IPS-20b (cell line): ENCODE results near the gene TRIM41.
"Not testable (repeated sequence)": the region's sequence is repeated elsewhere in the genome, so short reads cannot be mapped to it uniquely, and the experiment has no call there.

Experiments
- H3K27ac ChIP-seq: one replicate; pipeline ENCODE4 v1.5.1; 2013; ENCODE audit warnings: low read length
- H3K27me3 ChIP-seq: 2 replicates; pipeline ENCODE4 v1.6.1; 2013; ENCODE audit warnings: mild to moderate bottlenecking, low read length, inconsistent platforms; ENCODE audit not compliant: insufficient read depth
- H3K36me3 ChIP-seq: 2 replicates; pipeline ENCODE4 v1.6.1; 2013; ENCODE audit warnings: low read depth, mild to moderate bottlenecking, inconsistent platforms, low read length, moderate library complexity; ENCODE audit not compliant: insufficient read depth
- H3K4me1 ChIP-seq: 2 replicates; pipeline ENCODE4 v1.6.1; 2013; ENCODE audit warnings: mild to moderate bottlenecking, control low read depth, inconsistent platforms, low read length, moderate library complexity; ENCODE audit not compliant: insufficient read depth
- H3K4me3 ChIP-seq: 2 replicates; pipeline ENCODE4 v1.5.1; 2013; ENCODE audit warnings: mild to moderate bottlenecking, low read length, inconsistent platforms
- H3K9ac ChIP-seq: 2 replicates; pipeline ENCODE4 v1.6.1; 2013; ENCODE audit warnings: low read depth, mild to moderate bottlenecking, inconsistent platforms, low read length, moderate library complexity
- H3K9me3 ChIP-seq: 2 replicates; pipeline ENCODE4 v1.6.1; 2013; ENCODE audit warnings: mild to moderate bottlenecking, low read depth, low read length, inconsistent platforms; ENCODE audit not compliant: insufficient read depth

TRIM41 gene

GRCh38 chr5:181255836-181256578 lies 32.9 kb downstream of the TRIM41 start:
- peaks cover 9% of the 10 kb centered on the region for H3K4me1 ChIP-seq
- H3K36me3 ChIP-seq = peaks cover 54% of the 10 kb centered on the region
- H3K4me3 ChIP-seq = no peak overlapping the region
- no peak overlapping the region for H3K9ac ChIP-seq
- no peaks in the 10 kb centered on the region for H3K27me3 ChIP-seq
- H3K9me3 ChIP-seq = no peaks in the 10 kb centered on the region
- H3K27ac ChIP-seq = no peak overlapping the region

- peaks cover 9% of the 10 kb centered on the region for H3K4me1 ChIP-seq
- no peak overlapping the region for H3K9ac ChIP-seq
Measured at GRCh38 chr5:181258576-181258975, 35.5 kb downstream of the TRIM41 start.

GRCh38 chr5:181259283-181259682 lies 36.2 kb downstream of the TRIM41 start:
- peaks cover 9% of the 10 kb centered on the region for H3K4me1 ChIP-seq
- peaks cover 36% of the 10 kb centered on the region for H3K36me3 ChIP-seq
- peak overlapping the region; percentile 96; the same call in 1 of the 2 replicates for H3K9ac ChIP-seq
- peak overlapping the region; percentile 91 for H3K4me3 ChIP-seq
- no peaks in the 10 kb centered on the region for H3K27me3 ChIP-seq
- H3K9me3 ChIP-seq = no peaks in the 10 kb centered on the region
- H3K27ac ChIP-seq = no peak overlapping the region

More at GRCh38 chr5:181258576-181258975, 35.5 kb downstream of the TRIM41 start:
- Histone ChIP-seq H3K27me3 (no peaks in the 10 kb centered on the region), H3K4me3 (peak overlapping the region; percentile 91; the same call in 1 of the 2 replicates), H3K36me3 (peaks cover 34% of the 10 kb centered on the region), H3K9me3 (no peaks in the 10 kb centered on the region), H3K27ac (no peak overlapping the region)

- Histone ChIP-seq H3K27me3 (no peaks in the 10 kb centered on the region), H3K27ac (peak overlapping the region; percentile 7), H3K36me3 (peaks cover 28% of the 10 kb centered on the region), H3K9ac (peak overlapping the region; percentile 96), H3K9me3 (no peaks in the 10 kb centered on the region), H3K4me3 (peak overlapping the region; percentile 91), H3K4me1 (peaks cover 9% of the 10 kb centered on the region)
Measured at GRCh38 chr5:181259974-181260719, 37.1 kb downstream of the TRIM41 start.

GRCh38 chr5:181260720-181261319 lies 37.7 kb downstream of the TRIM41 start, which contains the start of gene TRIM52:
Gene TRIM52 (minus strand): TSS chr5:181261143. CDS start chr5:181260813, 330 bp downstream.
- Histone ChIP-seq H3K27ac (peak within 1 kb of the TSS; percentile 94), H3K9ac (peak within 1 kb of the TSS; percentile 96), H3K36me3 (peaks cover 21% of the 10 kb centered on the region), H3K27me3 (no peaks in the 10 kb centered on the region), H3K4me1 (peaks cover 9% of the 10 kb centered on the region), H3K4me3 (peak within 1 kb of the TSS; percentile 91), H3K9me3 (no peaks in the 10 kb centered on the region)

GRCh38 chr5:181261320-181262049 lies 38.4 kb downstream of the TRIM41 start:
- Histone ChIP-seq H3K9me3 (no peaks in the 10 kb centered on the region), H3K36me3 (peaks cover 17% of the 10 kb centered on the region; the same call in 1 of the 2 replicates), H3K27ac (peak overlapping the region; percentile 94), H3K4me1 (peaks cover 9% of the 10 kb centered on the region), H3K9ac (peak overlapping the region; percentile 96), H3K4me3 (peak overlapping the region; percentile 91), H3K27me3 (no peaks in the 10 kb centered on the region)

GRCh38 chr5:181263633-181264032 lies 40.6 kb downstream of the TRIM41 start:
- Histone ChIP-seq H3K9ac (no peak overlapping the region), H3K4me1 (peaks cover 9% of the 10 kb centered on the region), H3K27me3 (no peaks in the 10 kb centered on the region), H3K9me3 (no peaks in the 10 kb centered on the region), H3K36me3 (peaks cover 8% of the 10 kb centered on the region; the same call in 1 of the 2 replicates), H3K4me3 (no peak overlapping the region), H3K27ac (no peak overlapping the region)

- H3K4me3 ChIP-seq = no peak overlapping the region
- H3K9ac ChIP-seq = no peak overlapping the region; the same call in 1 of the 2 replicates
- no peaks in the 10 kb centered on the region for H3K9me3 ChIP-seq
- peaks cover 8% of the 10 kb centered on the region; the same call in 1 of the 2 replicates for H3K36me3 ChIP-seq
- H3K4me1 ChIP-seq = no peaks in the 10 kb centered on the region
- no peaks in the 10 kb centered on the region for H3K27me3 ChIP-seq
- no peak overlapping the region for H3K27ac ChIP-seq
Measured at GRCh38 chr5:181265092-181265671, 42.1 kb downstream of the TRIM41 start.

GRCh38 chr5:181267291-181267904 lies 44.3 kb downstream of the TRIM41 start:
- not testable (repeated sequence) for H3K9me3 ChIP-seq, H3K4me3 ChIP-seq, H3K27ac ChIP-seq, H3K36me3 ChIP-seq, H3K9ac ChIP-seq, H3K4me1 ChIP-seq, H3K27me3 ChIP-seq

- not testable (repeated sequence) for H3K4me1 ChIP-seq, H3K27ac ChIP-seq, H3K9me3 ChIP-seq, H3K27me3 ChIP-seq, H3K4me3 ChIP-seq, H3K36me3 ChIP-seq, H3K9ac ChIP-seq
Measured at GRCh38 chr5:181267907-181268306, 44.8 kb downstream of the TRIM41 start.
